ENCODE results near the gene PROM1.

The PROM1 gene

DNA sequence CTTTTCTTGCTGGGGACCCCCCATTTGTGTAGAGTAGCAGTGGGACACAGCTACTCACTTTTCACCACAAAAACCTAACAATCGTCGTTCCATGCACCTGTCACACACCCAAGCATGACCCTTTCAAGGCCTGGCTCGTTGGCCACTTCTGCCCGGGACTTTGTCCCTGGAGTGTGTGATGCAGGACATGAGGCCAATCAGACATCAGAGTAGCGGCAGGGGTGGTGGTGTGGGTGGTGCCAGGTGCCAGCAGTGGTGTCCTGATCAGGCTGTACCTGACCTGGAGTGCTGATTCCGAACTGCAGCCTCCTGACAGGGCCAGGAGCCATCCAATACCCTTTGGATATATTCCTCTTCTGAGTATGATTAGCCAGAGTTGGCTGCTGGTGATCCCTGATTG lies 23.1 kb upstream of the PROM1 start:
- no peak for DNase-seq

GRCh38 chr4:16104520-16104919 lies 20.7 kb upstream of the PROM1 start:
- no peak for DNase-seq

DNA sequence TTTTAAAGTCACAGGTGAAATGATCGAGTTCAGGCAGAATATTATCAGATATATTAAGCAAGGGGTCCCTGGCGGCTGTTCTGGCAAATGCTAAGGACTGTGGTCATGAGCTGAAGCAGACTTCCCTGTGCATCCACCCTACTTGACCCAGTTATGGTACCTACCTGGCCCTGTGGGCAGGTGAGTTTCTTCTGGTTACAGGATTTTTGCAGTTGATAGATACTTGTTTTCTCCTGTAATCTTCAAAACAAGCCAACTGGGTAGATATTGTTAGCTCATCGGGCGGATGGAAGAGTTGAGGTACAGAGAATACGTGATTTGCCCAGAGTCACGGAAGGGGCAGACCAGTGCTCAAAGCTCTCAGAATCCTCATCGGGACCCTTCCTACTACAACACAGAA lies 18.5 kb upstream of the PROM1 start:
- no peak for DNase-seq

GRCh38 chr4:16100833-16101232 lies 17.0 kb upstream of the PROM1 start:
- DNase-seq: no peak

DNA sequence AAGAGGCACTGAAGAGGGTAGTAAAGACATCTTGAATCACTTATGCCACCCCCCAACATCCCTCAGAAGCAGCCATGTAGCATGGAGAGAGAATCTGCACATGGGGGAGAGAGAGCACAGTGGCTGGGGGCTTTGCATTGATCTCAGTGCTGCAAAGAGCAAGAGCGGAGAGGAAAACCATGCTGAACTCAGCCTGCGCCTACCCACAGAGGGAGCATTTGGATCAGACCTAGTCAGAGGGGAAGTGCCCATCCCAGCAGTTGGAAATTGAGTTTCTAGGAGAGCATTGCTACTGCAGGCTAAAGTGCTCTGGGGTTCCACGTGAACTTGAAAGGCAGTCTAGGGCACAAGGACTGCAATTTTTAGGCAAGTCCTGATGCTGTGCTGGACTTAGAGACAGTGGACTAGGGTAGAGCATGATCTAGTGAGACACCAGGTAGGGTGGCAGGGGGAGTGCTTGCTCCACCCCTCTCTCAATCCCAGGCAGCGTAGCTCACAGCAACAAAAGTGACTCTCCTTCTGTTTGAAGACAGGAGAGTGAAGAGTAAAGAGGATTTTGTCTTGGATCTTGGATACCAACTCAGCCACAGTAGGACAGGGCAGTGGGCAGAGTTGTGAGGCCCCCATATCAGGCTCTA lies 9.0 kb upstream of the PROM1 start:
- DNase-seq: no peak

- DNase-seq: no peak
These were observed 6.4 kb upstream of the PROM1 start for GRCh38 chr4:16090096-16090705.

DNA sequence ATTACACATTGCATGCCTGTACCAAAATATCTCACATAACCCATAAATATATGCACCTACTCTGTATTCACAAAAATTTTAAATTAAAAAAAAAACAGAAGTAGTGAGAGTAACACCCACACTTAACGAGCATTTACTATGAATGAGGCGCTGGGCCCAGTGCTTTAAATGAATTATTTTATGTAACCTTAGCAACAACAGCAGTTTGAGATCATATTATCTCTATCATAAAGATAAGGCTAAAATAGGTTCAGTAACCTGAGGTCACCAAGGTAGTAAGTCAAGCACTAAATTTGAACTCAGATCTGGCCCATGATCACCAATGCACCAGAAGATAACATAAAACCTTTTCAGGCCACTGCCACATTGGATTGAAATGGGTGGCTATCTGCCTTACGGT lies 5.3 kb upstream of the PROM1 start:
- no peak for DNase-seq

- DNase-seq: no peak
These were observed 4.8 kb upstream of the PROM1 start for GRCh38 chr4:16088601-16089000.

DNA sequence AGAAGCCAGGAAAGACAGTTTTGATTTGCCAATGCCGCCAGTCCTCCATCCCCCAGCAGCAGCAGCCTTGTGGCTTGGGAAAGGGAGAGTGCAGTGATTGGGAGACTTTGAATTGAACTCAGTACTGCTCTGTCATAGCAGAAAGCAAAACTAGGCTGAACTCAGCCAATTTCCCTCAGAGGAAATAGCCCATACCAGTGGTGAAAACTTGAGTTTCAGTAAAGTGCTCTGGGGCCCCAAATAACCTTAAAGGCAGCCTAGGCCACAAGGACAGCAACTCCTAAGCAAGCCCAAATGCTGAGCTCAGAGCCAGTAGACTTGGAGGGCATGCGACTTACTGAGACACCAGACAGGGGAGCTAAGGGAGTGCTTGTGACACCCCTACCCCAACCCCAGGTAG lies 2.0 kb upstream of the PROM1 start:
- no peak for DNase-seq

DNA sequence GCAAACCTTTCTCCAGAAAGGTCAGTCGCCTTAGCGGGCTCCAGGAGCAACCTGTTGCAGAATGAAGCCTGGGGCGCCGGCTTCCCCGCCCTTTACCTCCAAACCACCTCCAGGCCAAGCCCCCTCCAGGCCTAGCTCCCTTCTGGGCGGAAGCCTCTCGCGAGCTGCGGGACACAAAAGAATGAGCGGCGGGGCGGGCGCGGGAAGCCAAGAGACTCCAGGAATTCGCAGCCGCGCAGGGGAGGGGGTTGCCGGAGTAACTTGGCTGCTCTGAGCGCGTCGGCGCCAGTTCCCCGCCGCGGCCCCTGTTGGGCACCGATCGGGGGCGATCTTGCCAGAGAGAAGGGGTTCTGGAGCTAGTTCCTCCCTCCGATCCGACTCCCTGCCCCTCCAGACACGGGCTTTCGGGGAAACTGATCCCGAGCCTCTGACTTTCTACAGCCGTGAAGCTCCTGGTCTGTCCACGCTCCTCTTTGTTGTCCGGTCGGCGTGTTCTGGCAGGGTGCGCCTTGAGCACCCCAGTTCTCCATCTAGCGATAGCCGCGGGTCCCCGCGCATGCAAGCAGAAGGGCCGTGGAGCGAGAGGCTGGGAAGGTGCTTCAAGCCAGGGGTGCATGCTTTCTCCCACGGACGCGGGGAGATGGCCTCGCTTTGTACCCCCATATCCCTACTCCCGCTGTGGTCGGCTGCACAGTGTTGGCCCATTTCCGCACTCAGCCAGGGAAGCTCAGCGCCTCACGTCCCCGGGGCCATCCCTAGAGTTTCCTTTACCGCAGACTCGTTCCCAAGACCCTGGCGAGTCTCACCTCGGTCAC lies 1.2 kb downstream of the PROM1 start:
- no peak for DNase-seq

- DNase-seq: no peak
These were observed 1.8 kb downstream of the PROM1 start for GRCh38 chr4:16082041-16082425.

DNA sequence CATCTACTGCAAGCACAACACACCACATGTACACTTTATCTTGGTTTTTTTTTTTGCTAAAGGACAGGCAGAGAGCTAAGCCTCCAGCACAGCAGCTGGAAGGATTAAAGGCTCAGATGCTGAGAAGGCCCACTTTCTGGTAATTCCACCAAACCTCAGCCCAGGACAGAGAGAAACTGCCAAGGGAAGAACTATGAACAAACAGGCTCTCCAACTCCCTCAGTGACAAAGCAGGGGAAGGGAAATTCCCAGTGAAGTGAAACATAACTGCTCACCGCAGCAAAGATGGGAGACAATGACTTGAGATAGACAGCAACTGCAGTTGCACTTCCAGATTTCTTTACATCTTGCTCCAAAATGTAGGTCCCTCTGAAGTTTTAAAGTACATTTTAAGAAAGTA lies 4.8 kb downstream of the PROM1 start:
- DNase-seq: no peak

- no peak for DNase-seq
These were observed 5.5 kb downstream of the PROM1 start for GRCh38 chr4:16078195-16078760.

GRCh38 chr4:16077786-16078185 lies 6.0 kb downstream of the PROM1 start:
- no peak for DNase-seq

DNA sequence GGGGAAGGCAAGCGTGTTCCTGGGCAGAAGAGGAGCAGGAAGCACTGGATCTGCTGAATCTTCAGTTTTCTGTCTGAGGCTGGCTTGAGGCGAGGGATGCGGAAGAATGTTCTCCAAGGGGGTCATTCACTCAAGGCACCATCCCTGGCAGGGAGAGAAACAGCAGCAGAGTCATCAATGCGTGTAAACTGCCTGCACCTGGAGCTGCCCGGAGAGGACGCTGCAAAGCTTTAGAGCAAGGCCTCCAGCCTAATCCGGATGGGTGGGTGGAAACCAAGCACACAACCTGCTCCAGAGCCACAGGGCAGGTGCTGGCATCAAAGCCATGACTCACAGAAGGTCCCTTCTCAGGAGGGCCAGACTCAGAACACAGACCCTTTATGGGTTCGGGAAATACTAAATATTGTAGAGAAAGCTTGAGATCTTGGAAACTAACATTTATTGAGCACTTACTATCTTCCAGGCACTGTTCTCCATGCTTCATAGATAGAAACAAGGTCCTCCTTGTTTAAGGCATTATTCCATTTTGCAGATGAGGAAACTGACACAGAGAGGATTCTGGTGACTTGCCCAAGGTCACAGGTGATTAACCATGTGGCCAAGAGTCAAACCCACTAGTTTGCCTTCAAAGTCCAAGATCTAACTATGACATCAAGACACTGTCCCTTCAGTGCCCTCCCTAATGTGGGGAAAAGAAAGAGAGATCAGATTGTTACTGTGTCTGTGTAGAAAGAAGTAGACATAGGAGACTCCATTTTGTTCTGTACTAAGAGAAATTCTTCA lies 7.7 kb downstream of the PROM1 start:
- no peak for DNase-seq

GRCh38 chr4:16075061-16075460 lies 8.8 kb downstream of the PROM1 start:
- DNase-seq: no peak

- no peak for DNase-seq
These were observed 11.7 kb downstream of the PROM1 start for GRCh38 chr4:16072168-16072567.

DNA sequence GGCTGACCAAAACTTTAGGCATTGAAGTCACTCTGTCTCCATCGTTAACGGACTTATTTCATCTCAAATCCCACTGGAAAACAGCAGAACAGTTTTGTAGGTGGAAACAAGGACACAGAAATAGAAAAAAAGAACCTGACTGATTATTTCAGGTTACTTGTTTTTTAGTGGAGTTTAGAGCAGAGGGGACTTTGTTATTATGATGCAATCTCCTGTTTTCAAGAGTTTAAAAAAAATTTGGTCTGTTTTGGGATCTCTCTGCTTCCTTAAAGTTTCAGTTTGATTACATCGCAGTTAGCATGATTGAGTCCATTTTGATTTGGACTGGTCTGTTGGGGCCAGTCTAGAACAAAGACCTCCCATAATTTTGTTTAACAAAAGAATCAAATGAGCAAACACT lies 13.6 kb downstream of the PROM1 start:
- DNase-seq: no peak

GRCh38 chr4:16067515-16067914 lies 16.3 kb downstream of the PROM1 start:
- DNase-seq: no peak

DNA sequence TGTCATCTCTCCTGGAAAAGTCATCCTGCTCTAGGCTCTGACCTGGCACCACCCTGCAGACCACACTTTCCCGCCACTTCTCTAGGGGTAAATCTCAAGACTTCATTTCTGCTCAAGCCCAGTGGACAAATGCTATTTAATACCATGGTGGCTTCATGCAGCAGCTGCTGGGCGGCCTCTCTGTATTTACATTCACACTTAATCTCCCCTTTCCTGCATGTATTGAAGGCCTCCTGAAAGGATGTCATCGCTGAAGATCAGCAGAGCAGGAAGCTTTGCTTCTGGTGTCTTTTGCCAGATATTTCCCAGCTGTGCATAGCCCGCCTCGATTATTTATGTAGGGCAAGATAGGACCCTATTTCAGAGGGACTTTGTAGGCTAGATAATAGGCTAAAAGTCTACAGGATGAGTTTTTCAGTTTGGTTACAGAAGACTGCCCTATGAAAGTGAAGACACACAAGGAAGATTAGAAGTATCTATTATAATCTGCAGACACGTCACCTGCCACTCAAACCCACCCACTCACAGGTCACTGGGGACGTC lies 17.2 kb downstream of the PROM1 start:
- no peak for DNase-seq

- no peak for DNase-seq
These were observed 18.8 kb downstream of the PROM1 start for GRCh38 chr4:16065066-16065465.

DNA sequence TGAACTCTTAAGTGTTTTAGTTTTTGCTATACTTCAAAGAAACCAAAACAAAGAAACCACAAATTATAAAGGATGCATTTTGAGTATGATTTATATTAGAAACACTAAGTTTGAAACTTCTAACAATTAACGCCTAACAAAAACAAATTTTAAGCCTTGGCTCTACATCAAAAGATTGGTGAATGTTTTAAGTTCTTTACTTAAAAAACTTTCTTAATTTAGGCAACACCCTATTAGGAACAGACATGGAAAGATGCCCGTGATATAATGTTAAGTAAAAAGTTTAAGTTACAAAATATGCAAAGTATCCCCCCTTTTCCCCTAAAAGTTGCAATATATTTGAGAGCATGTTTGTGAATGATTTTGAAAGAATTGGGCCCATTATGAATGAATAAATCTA lies 21.2 kb downstream of the PROM1 start:
- no peak for DNase-seq
